H9 (cell line): ENCODE measurements around the gene BSN. TPM values are rescaled to one million over a fixed set of nuclear protein-coding genes. Genes with fewer than 3 reads are reported as not detected.

ENCODE experiments used
- DNase-seq: peaks from one replicate; pipeline ENCODE4 v3.0.0-alpha.2; 2017
- H2AFZ ChIP-seq: one replicate; pipeline ENCODE4 v1.6.1; 2013; ENCODE audit warnings: mild to moderate bottlenecking, low read length, control low read depth, moderate library complexity
- H2AK5ac ChIP-seq: 2 replicates; pipeline ENCODE4 v1.6.1; 2013; ENCODE audit warnings: low read length, control low read depth, mixed read lengths; ENCODE audit not compliant: insufficient read length
- H2BK120ac ChIP-seq: one replicate; pipeline ENCODE4 v1.6.1; 2013; ENCODE audit warnings: low read depth, mild to moderate bottlenecking, low read length, control low read depth, inconsistent platforms; ENCODE audit not compliant: poor library complexity, severe bottlenecking
- H2BK12ac ChIP-seq: 2 replicates; pipeline ENCODE4 v1.6.1; 2013; ENCODE audit warnings: low read length, control low read depth, mixed read lengths, low read depth; ENCODE audit not compliant: insufficient read length
- H2BK15ac ChIP-seq: 2 replicates; pipeline ENCODE4 v1.6.1; 2013; ENCODE audit warnings: low read depth, low read length, control low read depth
- H2BK20ac ChIP-seq: one replicate; pipeline ENCODE4 v1.6.1; 2013; ENCODE audit warnings: low read depth, mild to moderate bottlenecking, low read length, control low read depth, inconsistent platforms; ENCODE audit not compliant: poor library complexity, severe bottlenecking
- H2BK5ac ChIP-seq: 2 replicates; pipeline ENCODE4 v1.6.1; 2013; ENCODE audit warnings: low read length, control low read depth, mixed read lengths; ENCODE audit not compliant: insufficient read length
- H3K14ac ChIP-seq: 2 replicates; pipeline ENCODE4 v1.6.1; 2013; ENCODE audit warnings: low read length, control low read depth; ENCODE audit not compliant: insufficient read depth
- H3K18ac ChIP-seq: 2 replicates; pipeline ENCODE4 v1.6.1; 2013; ENCODE audit warnings: low read depth, mild to moderate bottlenecking, mixed read lengths, low read length, control low read depth; ENCODE audit not compliant: insufficient read length
- H3K23ac ChIP-seq: 2 replicates; pipeline ENCODE4 v1.6.1; 2013; ENCODE audit warnings: low read length, control low read depth, mixed read lengths, low read depth; ENCODE audit not compliant: insufficient read length
- H3K23me2 ChIP-seq: 2 replicates; pipeline ENCODE4 v1.6.1; 2013; ENCODE audit warnings: low read depth, mild to moderate bottlenecking, mixed read lengths, low read length, control low read depth; ENCODE audit not compliant: insufficient read length, poor library complexity, severe bottlenecking
- H3K27ac ChIP-seq: 2 replicates; pipeline ENCODE4 v1.5.1; 2013; ENCODE audit warnings: low read length, control low read depth, mixed read lengths, low read depth; ENCODE audit not compliant: insufficient read length
- H3K27me3 ChIP-seq: 2 replicates; pipeline ENCODE4 v1.6.1; 2013; ENCODE audit warnings: low read length, control low read depth, inconsistent platforms; ENCODE audit not compliant: insufficient read depth
- H3K4ac ChIP-seq: 2 replicates; pipeline ENCODE4 v1.6.1; 2013; ENCODE audit warnings: low read depth, mild to moderate bottlenecking, control low read depth, inconsistent platforms, low read length, moderate library complexity
- H3K4me1 ChIP-seq: 2 replicates; pipeline ENCODE4 v1.6.1; 2013; ENCODE audit warnings: low read length, control low read depth, inconsistent platforms; ENCODE audit not compliant: insufficient read depth
- H3K4me2 ChIP-seq: 2 replicates; pipeline ENCODE4 v1.6.1; 2013; ENCODE audit warnings: low read length, control low read depth, mixed read lengths; ENCODE audit not compliant: insufficient read length, insufficient read depth
- H3K56ac ChIP-seq: 2 replicates; pipeline ENCODE4 v1.6.1; 2013; ENCODE audit warnings: low read depth, mild to moderate bottlenecking, mixed read lengths, low read length, control low read depth; ENCODE audit not compliant: insufficient read length
- H3K79me1 ChIP-seq: 2 replicates; pipeline ENCODE4 v1.6.1; 2013; ENCODE audit warnings: low read depth, mild to moderate bottlenecking, moderate library complexity, low read length, control low read depth, inconsistent platforms; ENCODE audit not compliant: insufficient read depth, poor library complexity, severe bottlenecking
- H3K79me2 ChIP-seq: 2 replicates; pipeline ENCODE4 v1.6.1; 2013; ENCODE audit warnings: low read length, control low read depth, inconsistent platforms; ENCODE audit not compliant: insufficient read depth
- H3K9ac ChIP-seq: 2 replicates; pipeline ENCODE4 v1.6.1; 2013; ENCODE audit warnings: low read length, control low read depth, mixed read lengths; ENCODE audit not compliant: insufficient read length; ENCODE audit errors: extremely low read depth
- H3K9me3 ChIP-seq: one replicate; pipeline ENCODE4 v1.6.1; 2013; ENCODE audit warnings: low read depth, low read length, inconsistent platforms; ENCODE audit not compliant: control insufficient read depth
- H3T11ph ChIP-seq: one replicate; pipeline ENCODE4 v1.6.1; 2013; ENCODE audit warnings: mild to moderate bottlenecking, low read length, control low read depth, inconsistent platforms
- H4K20me1 ChIP-seq: one replicate; pipeline ENCODE4 v1.6.1; 2013; ENCODE audit not compliant: control insufficient read depth, insufficient read length, insufficient read depth
- H4K5ac ChIP-seq: 2 replicates; pipeline ENCODE4 v1.6.1; 2013; ENCODE audit warnings: low read depth, mild to moderate bottlenecking, mixed read lengths, low read length, control low read depth; ENCODE audit not compliant: insufficient read length
- H4K8ac ChIP-seq: replicated peaks from 2 replicates; pipeline ENCODE4 v1.6.1; 2013; ENCODE audit warnings: low read length, control low read depth, mixed read lengths, low read depth; ENCODE audit not compliant: insufficient read length
- H4K91ac ChIP-seq: 2 replicates; pipeline ENCODE4 v1.6.1; 2013; ENCODE audit warnings: low read depth, mild to moderate bottlenecking, moderate library complexity, mixed read lengths, low read length, control low read depth; ENCODE audit not compliant: insufficient read length
- H3K27ac Mint-ChIP-seq, 3 experiments: 2 replicates in 2 of 3; 3 replicates in 1 of 3; pipeline ENCODE4 v1.8.0; 2020 to 2021; ENCODE audit warnings: mixed read lengths in 3 of 3, mild to moderate bottlenecking in 1 of 3, moderate library complexity in 1 of 3
- H3K27me3 Mint-ChIP-seq: 2 replicates; pipeline ENCODE4 v1.8.0; 2021; ENCODE audit warnings: low read depth, mild to moderate bottlenecking, moderate library complexity, mixed read lengths
- H3K36me3 Mint-ChIP-seq, 3 experiments: 2 replicates in 2 of 3; 3 replicates in 1 of 3; pipeline ENCODE4 v1.8.0; 2020 to 2021; ENCODE audit warnings: low read depth in 3 of 3, mixed read lengths in 3 of 3; ENCODE audit not compliant: insufficient read depth in 1 of 3
- H3K4me1 Mint-ChIP-seq, 2 experiments: 2 replicates each; pipeline ENCODE4 v1.8.0; 2020; ENCODE audit warnings: mixed read lengths in 2 of 2
- H3K4me3 Mint-ChIP-seq, 2 experiments: 2 replicates in 1 of 2; 3 replicates in 1 of 2; pipeline ENCODE4 v1.8.0; 2020 to 2021; ENCODE audit warnings: mild to moderate bottlenecking in 2 of 2, mixed read lengths in 2 of 2, moderate library complexity in 1 of 2
- H3K9me3 Mint-ChIP-seq, 2 experiments: 2 replicates in 1 of 2; 3 replicates in 1 of 2; pipeline ENCODE4 v1.8.0; 2020; ENCODE audit warnings: mild to moderate bottlenecking in 2 of 2, mixed read lengths in 2 of 2, moderate library complexity in 1 of 2
- WGBS: extraction: QIAGEN DNeasy Blood & Tissue Kit; methylation state at CpG from one replicate; pipeline ENCODE4 v1.1.7; 2013; ENCODE audit warnings: missing lambda C conversion rate, low lambda C conversion rate, mixed read lengths; ENCODE audit not compliant: insufficient read length; ENCODE audit errors: extremely low coverage; 5-methylcytosine and 5-hydroxymethylcytosine counted together
- total RNA-seq: library from RNA; stranded (reverse); gene quantifications from 2 replicates; pipeline ENCODE4 v1.2.1, GENCODE V29; 2021
- TF ChIP-seq, protein P1 (sequence below): fragments of 200-600 bp; sonication (generic); conservative IDR thresholded peaks from 3 replicates; pipeline ENCODE4 v1.8.0; 2021; ENCODE audit warnings: antibody characterized with exemption, mild to moderate bottlenecking

BSN gene
- total RNA-seq, 1 experiment from 2014 or later: 2.4 TPM

- Mint-ChIP-seq H3K9me3 (no peaks in the 10 kb centered on the region; a peak in 1 of 5 replicates), H3K27ac (0 out of 7 replicates have a peak overlapping the region, but pooled peaks of 2 of the 3 experiments have one; percentile 38 to 62), H3K36me3 (peaks cover 16 to 67% (median 54%) of the 10 kb centered on the region in 3 experiments; a peak in 6 of 7 replicates), H3K4me1 (peaks cover 12 to 14% of the 10 kb centered on the region in 2 experiments), H3K4me3 (no peak overlapping the region), H3K27me3 (no peaks in the 10 kb centered on the region)
- Histone ChIP-seq H3K23ac (no peak overlapping the region), H3K79me1 (no peaks in the 10 kb centered on the region), H2BK120ac (no peak overlapping the region), H2BK12ac (no peak overlapping the region), H3K4me1 (no peaks in the 10 kb centered on the region), H3K18ac (no peak overlapping the region), H2BK5ac (no peak overlapping the region), H3K4me2 (no peak overlapping the region), H4K8ac (no peak overlapping the region), H2BK15ac (no peak overlapping the region), H3T11ph (no peak overlapping the region), H3K9ac (no peak overlapping the region), H4K5ac (no peak overlapping the region), H3K27ac (no peak overlapping the region), H3K79me2 (no peaks in the 10 kb centered on the region), H3K23me2 (no peaks in the 10 kb centered on the region), H3K4ac (no peak overlapping the region), H2AK5ac (no peak overlapping the region), H3K14ac (no peak overlapping the region), H3K56ac (no peak overlapping the region), H3K9me3 (no peaks in the 10 kb centered on the region), H3K27me3 (no peaks in the 10 kb centered on the region), H2AFZ (no peak overlapping the region), H4K20me1 (no peaks in the 10 kb centered on the region), H2BK20ac (no peak overlapping the region), H4K91ac (no peak overlapping the region)
- TF ChIP-seq, protein P1, sequence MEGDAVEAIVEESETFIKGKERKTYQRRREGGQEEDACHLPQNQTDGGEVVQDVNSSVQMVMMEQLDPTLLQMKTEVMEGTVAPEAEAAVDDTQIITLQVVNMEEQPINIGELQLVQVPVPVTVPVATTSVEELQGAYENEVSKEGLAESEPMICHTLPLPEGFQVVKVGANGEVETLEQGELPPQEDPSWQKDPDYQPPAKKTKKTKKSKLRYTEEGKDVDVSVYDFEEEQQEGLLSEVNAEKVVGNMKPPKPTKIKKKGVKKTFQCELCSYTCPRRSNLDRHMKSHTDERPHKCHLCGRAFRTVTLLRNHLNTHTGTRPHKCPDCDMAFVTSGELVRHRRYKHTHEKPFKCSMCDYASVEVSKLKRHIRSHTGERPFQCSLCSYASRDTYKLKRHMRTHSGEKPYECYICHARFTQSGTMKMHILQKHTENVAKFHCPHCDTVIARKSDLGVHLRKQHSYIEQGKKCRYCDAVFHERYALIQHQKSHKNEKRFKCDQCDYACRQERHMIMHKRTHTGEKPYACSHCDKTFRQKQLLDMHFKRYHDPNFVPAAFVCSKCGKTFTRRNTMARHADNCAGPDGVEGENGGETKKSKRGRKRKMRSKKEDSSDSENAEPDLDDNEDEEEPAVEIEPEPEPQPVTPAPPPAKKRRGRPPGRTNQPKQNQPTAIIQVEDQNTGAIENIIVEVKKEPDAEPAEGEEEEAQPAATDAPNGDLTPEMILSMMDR: no peak
- DNase-seq: no peak
- no CpG with 5 or more reads among the region's 5 CpGs for WGBS
Observed at GRCh38 chr3:49518441-49518840, 35.8 kb upstream of the BSN start.
